ENCODE results near the gene BAIAP2. TPM values are rescaled to one million over a fixed set of nuclear protein-coding genes. Genes with fewer than 3 reads are reported as not detected.

Gene BAIAP2
- total and polyA plus RNA-seq, 2 of the 13 experiments (the other 11 are each of a cell fraction or from before 2014, with no cell fraction given) = 22.5 to 24.0 TPM

DNA sequence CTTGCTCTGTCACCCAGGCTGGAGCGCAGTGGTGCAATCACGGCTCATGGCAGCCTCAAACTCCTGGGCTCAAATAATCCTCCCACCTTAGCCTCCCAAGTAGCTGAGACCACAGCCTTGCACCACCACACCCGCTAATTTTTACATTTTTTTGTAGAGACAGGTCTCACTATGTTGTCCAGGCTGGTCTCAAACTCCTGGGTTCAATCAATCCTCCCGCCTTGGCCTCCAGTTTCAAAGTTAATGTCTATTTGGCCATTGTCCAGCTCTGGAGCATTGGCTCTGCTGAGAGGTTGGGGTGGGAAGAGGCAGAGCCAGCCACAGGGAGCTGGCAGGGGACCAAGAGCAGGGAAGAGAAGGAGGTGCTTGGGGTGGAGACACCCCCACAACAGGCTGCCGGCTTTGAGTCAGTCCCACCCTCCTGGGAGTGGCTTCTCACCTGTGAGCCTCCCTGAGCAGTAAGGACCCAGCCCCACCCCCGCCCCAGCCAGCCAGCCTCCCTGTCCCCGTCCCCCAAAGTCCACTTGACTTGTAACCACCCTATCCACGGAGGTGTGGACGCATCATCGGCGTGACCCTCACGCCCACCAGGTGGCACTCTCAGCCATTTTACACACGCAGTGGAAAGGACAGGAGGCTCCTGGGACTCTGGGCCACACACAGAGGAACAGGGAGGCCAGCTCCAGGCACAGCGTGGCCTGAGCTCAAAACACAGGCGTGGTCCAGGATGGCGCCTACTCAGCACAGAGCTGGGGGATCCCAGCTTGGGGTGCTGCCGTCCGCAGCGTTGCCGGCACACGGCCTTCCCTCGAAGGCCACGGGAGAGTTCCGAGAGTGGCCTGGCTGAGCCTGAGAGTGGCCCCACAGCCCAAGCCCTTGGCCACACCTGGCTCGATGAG lies 107.6 kb downstream of the BAIAP2 start (continued):
- TF ChIP-seq, protein P1, sequence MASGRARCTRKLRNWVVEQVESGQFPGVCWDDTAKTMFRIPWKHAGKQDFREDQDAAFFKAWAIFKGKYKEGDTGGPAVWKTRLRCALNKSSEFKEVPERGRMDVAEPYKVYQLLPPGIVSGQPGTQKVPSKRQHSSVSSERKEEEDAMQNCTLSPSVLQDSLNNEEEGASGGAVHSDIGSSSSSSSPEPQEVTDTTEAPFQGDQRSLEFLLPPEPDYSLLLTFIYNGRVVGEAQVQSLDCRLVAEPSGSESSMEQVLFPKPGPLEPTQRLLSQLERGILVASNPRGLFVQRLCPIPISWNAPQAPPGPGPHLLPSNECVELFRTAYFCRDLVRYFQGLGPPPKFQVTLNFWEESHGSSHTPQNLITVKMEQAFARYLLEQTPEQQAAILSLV (CRISPR knock-in tag; IDR thresholded peaks at IDR 0.05; ENCODE audit: borderline replicate concordance) = no peak
- TF ChIP-seq FOXK2 (IDR thresholded peaks at IDR 0.05) (no peak), ZNF766 (CRISPR knock-in tag; IDR thresholded peaks at IDR 0.05; ENCODE audit: borderline replicate concordance) (peak; percentile 42; the same call in 1 of the 2 replicates), ELF4 (CRISPR knock-in tag; IDR thresholded peaks at IDR 0.05; ENCODE audit: borderline replicate concordance) (no peak), AKAP8 (CRISPR knock-in tag; IDR thresholded peaks at IDR 0.05) (no peak), REPIN1 (CRISPR knock-in tag; IDR thresholded peaks at IDR 0.05; ENCODE audit: borderline replicate concordance, low read depth) (peak; percentile 56; the same call in 1 of the 2 replicates), YEATS4 (CRISPR knock-in tag; IDR thresholded peaks at IDR 0.05; ENCODE audit: borderline replicate concordance) (0 out of 2 replicates have a peak, but pooled peaks have one; percentile 34), KLF15 (CRISPR knock-in tag; IDR thresholded peaks at IDR 0.05; ENCODE audit: borderline replicate concordance) (no peak), ELF1 (CRISPR knock-in tag; IDR thresholded peaks at IDR 0.05) (0 out of 2 replicates have a peak, but pooled peaks have one; percentile 20), STAG1 (CRISPR knock-in tag; IDR thresholded peaks at IDR 0.05) (peak; percentile 94), SOX13 (IDR thresholded peaks at IDR 0.05) (no peak), SOX13 (CRISPR knock-in tag; conservative IDR thresholded peaks at IDR 0.05 in 1 of 2, IDR thresholded peaks at IDR 0.05 in 1 of 2) (peak in 1 of 2 experiments; percentile 30; a peak in 1 of 4 replicates), ZSCAN9 (CRISPR knock-in tag; IDR thresholded peaks at IDR 0.05; ENCODE audit: borderline replicate concordance) (peak; percentile 79; the same call in 1 of the 2 replicates), ZNF772 (CRISPR knock-in tag; IDR thresholded peaks at IDR 0.05) (0 out of 2 replicates have a peak, but pooled peaks have one; percentile 35), SIN3A (IDR thresholded peaks at IDR 0.05; ENCODE audit: borderline replicate concordance, low read depth, low read length) (no peak)
- TF ChIP-seq, protein P2, sequence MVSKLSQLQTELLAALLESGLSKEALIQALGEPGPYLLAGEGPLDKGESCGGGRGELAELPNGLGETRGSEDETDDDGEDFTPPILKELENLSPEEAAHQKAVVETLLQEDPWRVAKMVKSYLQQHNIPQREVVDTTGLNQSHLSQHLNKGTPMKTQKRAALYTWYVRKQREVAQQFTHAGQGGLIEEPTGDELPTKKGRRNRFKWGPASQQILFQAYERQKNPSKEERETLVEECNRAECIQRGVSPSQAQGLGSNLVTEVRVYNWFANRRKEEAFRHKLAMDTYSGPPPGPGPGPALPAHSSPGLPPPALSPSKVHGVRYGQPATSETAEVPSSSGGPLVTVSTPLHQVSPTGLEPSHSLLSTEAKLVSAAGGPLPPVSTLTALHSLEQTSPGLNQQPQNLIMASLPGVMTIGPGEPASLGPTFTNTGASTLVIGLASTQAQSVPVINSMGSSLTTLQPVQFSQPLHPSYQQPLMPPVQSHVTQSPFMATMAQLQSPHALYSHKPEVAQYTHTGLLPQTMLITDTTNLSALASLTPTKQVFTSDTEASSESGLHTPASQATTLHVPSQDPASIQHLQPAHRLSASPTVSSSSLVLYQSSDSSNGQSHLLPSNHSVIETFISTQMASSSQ (IDR thresholded peaks at IDR 0.05; ENCODE audit: low read depth) = no peak
- TF ChIP-seq, protein P2 (CRISPR knock-in tag; IDR thresholded peaks at IDR 0.05; ENCODE audit: borderline replicate concordance) = 0 out of 2 replicates have a peak, but pooled peaks have one; percentile 5
- TF ChIP-seq, protein P3, sequence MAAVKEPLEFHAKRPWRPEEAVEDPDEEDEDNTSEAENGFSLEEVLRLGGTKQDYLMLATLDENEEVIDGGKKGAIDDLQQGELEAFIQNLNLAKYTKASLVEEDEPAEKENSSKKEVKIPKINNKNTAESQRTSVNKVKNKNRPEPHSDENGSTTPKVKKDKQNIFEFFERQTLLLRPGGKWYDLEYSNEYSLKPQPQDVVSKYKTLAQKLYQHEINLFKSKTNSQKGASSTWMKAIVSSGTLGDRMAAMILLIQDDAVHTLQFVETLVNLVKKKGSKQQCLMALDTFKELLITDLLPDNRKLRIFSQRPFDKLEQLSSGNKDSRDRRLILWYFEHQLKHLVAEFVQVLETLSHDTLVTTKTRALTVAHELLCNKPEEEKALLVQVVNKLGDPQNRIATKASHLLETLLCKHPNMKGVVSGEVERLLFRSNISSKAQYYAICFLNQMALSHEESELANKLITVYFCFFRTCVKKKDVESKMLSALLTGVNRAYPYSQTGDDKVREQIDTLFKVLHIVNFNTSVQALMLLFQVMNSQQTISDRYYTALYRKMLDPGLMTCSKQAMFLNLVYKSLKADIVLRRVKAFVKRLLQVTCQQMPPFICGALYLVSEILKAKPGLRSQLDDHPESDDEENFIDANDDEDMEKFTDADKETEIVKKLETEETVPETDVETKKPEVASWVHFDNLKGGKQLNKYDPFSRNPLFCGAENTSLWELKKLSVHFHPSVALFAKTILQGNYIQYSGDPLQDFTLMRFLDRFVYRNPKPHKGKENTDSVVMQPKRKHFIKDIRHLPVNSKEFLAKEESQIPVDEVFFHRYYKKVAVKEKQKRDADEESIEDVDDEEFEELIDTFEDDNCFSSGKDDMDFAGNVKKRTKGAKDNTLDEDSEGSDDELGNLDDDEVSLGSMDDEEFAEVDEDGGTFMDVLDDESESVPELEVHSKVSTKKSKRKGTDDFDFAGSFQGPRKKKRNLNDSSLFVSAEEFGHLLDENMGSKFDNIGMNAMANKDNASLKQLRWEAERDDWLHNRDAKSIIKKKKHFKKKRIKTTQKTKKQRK (IDR thresholded peaks at IDR 0.05; ENCODE audit: low read length) = no peak
